ENCODE results near the gene PKN1. TPM values are rescaled to one million over a fixed set of nuclear protein-coding genes. Genes with fewer than 3 reads are reported as not detected.

Gene PKN1
- total and polyA plus RNA-seq, 10 of the 15 experiments (the other 5 are each of a cell fraction or from before 2014, with no cell fraction given) = 1.0 to 189 (median 52.7) TPM

- ChIA-PET CTCF (interaction anchor here (1.0 to 1.3 kb wide), 2 partner anchors 13 to 45 kb away, joined by 3 to 4 read pairs; no protein-coding TSS in a partner anchor), POLR2A (interaction anchor here (1.1 kb wide), 1 partner anchor 13 kb away, joined by 3 read pairs; no protein-coding TSS in a partner anchor), RAD21 (ENCODE audit: unreplicated experiment) (no interaction called here), SMC1A (ENCODE audit: uncharacterized antibody, unreplicated experiment) (no interaction called here)
- no peaks in the 10 kb centered on the region for H3K27me3 ChIP-seq (replicated peaks in 1 of 2; ENCODE audit: control insufficient read depth in 2 of 2, insufficient read depth in 2 of 2, low read length in 1 of 2)
- 86% methylated on average over 4 of the region's 5 CpGs for WGBS (ENCODE audit: insufficient coverage, insufficient replicate concordance, low lambda C conversion rate, missing lambda C conversion rate)
- FAIRE-seq (no peak), ATAC-seq (no peak), DNase-seq (ENCODE audit: low read depth, low spot score) (no peak)
- H3K9me3 ChIP-seq (replicated peaks; ENCODE audit: control insufficient read depth, insufficient read depth, low read length) = no peaks in the 10 kb centered on the region
- intact Hi-C loops (cut with micrococcal nuclease; ENCODE audit: unreplicated experiment) = no loop called here
- H3K9ac ChIP-seq (ENCODE audit: control insufficient read depth, insufficient read depth, low read length) = no peak overlapping the region
- no peak overlapping the region for H3K27ac ChIP-seq (ENCODE audit: control insufficient read depth, insufficient read depth)
- H2AFZ ChIP-seq (ENCODE audit: control insufficient read depth, low read depth, low read length) = no peak overlapping the region
- TF ChIP-seq, protein P1, sequence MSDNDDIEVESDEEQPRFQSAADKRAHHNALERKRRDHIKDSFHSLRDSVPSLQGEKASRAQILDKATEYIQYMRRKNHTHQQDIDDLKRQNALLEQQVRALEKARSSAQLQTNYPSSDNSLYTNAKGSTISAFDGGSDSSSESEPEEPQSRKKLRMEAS (IDR thresholded peaks at IDR 0.05; ENCODE audit: low read depth, low read length) = no peak
- no peak for TF ChIP-seq TCF7 (IDR thresholded peaks at IDR 0.05; ENCODE audit: borderline replicate concordance)
- no peak for TF ChIP-seq JUND (IDR thresholded peaks at IDR 0.05; ENCODE audit: low read depth, low read length)
- no peak for TF ChIP-seq IRF4 (IDR thresholded peaks at IDR 0.05; ENCODE audit: low read depth, low read length)
- no peaks in the 10 kb centered on the region for H4K20me1 ChIP-seq (ENCODE audit: control insufficient read depth, insufficient read depth)
- BruUV-seq (replicated peaks) = TSS peak; percentile 23
- no peak overlapping the region for H3K4me2 ChIP-seq (ENCODE audit: control insufficient read depth, insufficient read depth)
- no peaks in the 10 kb centered on the region for H3K4me1 ChIP-seq (ENCODE audit: control insufficient read depth, insufficient read depth, low read length)
- H3K4me3 ChIP-seq = no peak overlapping the region
- no peaks in the 10 kb centered on the region for H3K79me2 ChIP-seq (ENCODE audit: control insufficient read depth, insufficient read depth, low read length)
- in situ Hi-C loops (cut with MboI) = no loop called here
- H3K36me3 ChIP-seq (ENCODE audit: control insufficient read depth in 2 of 2, insufficient read depth in 2 of 2, low read length in 1 of 2) = peaks cover 24 to 28% of the 10 kb centered on the region in 2 experiments; a peak in 3 of 4 replicates
Measured at GRCh38 chr19:14393329-14393728, 39.8 kb upstream of the PKN1 start.

DNA sequence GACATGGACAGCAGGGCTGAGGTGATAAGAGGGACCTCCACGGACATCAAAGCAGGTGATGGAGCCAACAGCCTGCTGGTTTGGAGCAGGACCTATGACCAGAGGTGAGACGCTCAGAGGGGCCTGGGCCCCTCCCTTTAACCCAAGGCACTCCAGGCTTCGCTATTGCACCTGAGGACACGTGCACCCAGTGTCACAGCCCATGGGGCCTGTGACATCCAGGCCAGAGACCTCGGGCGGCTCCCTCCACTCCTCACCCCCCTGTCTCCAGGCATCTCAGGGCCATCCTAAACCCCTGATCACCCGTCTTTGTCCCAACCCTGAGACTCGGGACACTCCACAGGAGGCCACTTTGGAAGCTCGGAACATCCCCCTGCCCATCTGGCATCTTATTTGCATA is 38.9 kb upstream of the PKN1 start:
- no peak; the same call in 2 of the 3 replicates for ATAC-seq
- TF ChIP-seq, protein P2, sequence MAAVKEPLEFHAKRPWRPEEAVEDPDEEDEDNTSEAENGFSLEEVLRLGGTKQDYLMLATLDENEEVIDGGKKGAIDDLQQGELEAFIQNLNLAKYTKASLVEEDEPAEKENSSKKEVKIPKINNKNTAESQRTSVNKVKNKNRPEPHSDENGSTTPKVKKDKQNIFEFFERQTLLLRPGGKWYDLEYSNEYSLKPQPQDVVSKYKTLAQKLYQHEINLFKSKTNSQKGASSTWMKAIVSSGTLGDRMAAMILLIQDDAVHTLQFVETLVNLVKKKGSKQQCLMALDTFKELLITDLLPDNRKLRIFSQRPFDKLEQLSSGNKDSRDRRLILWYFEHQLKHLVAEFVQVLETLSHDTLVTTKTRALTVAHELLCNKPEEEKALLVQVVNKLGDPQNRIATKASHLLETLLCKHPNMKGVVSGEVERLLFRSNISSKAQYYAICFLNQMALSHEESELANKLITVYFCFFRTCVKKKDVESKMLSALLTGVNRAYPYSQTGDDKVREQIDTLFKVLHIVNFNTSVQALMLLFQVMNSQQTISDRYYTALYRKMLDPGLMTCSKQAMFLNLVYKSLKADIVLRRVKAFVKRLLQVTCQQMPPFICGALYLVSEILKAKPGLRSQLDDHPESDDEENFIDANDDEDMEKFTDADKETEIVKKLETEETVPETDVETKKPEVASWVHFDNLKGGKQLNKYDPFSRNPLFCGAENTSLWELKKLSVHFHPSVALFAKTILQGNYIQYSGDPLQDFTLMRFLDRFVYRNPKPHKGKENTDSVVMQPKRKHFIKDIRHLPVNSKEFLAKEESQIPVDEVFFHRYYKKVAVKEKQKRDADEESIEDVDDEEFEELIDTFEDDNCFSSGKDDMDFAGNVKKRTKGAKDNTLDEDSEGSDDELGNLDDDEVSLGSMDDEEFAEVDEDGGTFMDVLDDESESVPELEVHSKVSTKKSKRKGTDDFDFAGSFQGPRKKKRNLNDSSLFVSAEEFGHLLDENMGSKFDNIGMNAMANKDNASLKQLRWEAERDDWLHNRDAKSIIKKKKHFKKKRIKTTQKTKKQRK (IDR thresholded peaks at IDR 0.05; ENCODE audit: low read depth, low read length) = no peak
- TF ChIP-seq MYB (IDR thresholded peaks at IDR 0.05; ENCODE audit: borderline replicate concordance, low read depth, low read length) (no peak), RAD51 (IDR thresholded peaks at IDR 0.05) (no peak), ZNF384 (IDR thresholded peaks at IDR 0.05; ENCODE audit: borderline replicate concordance, low read depth, low read length) (no peak), FOS (IDR thresholded peaks at IDR 0.05; ENCODE audit: borderline replicate concordance, extremely low read depth, insufficient read length) (no peak), PAX5 (IDR thresholded peaks at IDR 0.05; ENCODE audit: borderline replicate concordance, low read depth, low read length) (no peak)
- TF ChIP-seq, protein P3, sequence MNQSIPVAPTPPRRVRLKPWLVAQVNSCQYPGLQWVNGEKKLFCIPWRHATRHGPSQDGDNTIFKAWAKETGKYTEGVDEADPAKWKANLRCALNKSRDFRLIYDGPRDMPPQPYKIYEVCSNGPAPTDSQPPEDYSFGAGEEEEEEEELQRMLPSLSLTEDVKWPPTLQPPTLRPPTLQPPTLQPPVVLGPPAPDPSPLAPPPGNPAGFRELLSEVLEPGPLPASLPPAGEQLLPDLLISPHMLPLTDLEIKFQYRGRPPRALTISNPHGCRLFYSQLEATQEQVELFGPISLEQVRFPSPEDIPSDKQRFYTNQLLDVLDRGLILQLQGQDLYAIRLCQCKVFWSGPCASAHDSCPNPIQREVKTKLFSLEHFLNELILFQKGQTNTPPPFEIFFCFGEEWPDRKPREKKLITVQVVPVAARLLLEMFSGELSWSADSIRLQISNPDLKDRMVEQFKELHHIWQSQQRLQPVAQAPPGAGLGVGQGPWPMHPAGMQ (IDR thresholded peaks at IDR 0.05; ENCODE audit: borderline replicate concordance) = no peak

More for the DNA sequence above, 38.9 kb upstream of the PKN1 start:
- FAIRE-seq (no peak), DNase-seq (ENCODE audit: low read depth, low spot score) (no peak)
- ChIA-PET SMC1A (ENCODE audit: uncharacterized antibody, unreplicated experiment) (no interaction called here), POLR2A (interaction anchor here (1.1 kb wide), 1 partner anchor 14 kb away, joined by 3 read pairs; no protein-coding TSS in a partner anchor), CTCF (no interaction called here), RAD21 (ENCODE audit: unreplicated experiment) (no interaction called here)
- Histone ChIP-seq H2AFZ (ENCODE audit: control insufficient read depth, low read depth, low read length) (no peak overlapping the region), H3K9me3 (replicated peaks; ENCODE audit: control insufficient read depth, insufficient read depth, low read length) (no peaks in the 10 kb centered on the region), H3K9ac (ENCODE audit: control insufficient read depth, insufficient read depth, low read length) (no peak overlapping the region), H3K27ac (ENCODE audit: control insufficient read depth, insufficient read depth) (no peak overlapping the region), H4K20me1 (ENCODE audit: control insufficient read depth, insufficient read depth) (no peaks in the 10 kb centered on the region), H3K4me3 (no peak overlapping the region), H3K4me1 (ENCODE audit: control insufficient read depth, insufficient read depth, low read length) (no peaks in the 10 kb centered on the region), H3K36me3 (ENCODE audit: control insufficient read depth in 2 of 2, insufficient read depth in 2 of 2, low read length in 1 of 2) (peaks cover 24 to 27% of the 10 kb centered on the region in 2 experiments; a peak in 3 of 4 replicates), H3K4me2 (ENCODE audit: control insufficient read depth, insufficient read depth) (no peak overlapping the region), H3K27me3 (replicated peaks in 1 of 2; ENCODE audit: control insufficient read depth in 2 of 2, insufficient read depth in 2 of 2, low read length in 1 of 2) (no peaks in the 10 kb centered on the region), H3K79me2 (ENCODE audit: control insufficient read depth, insufficient read depth, low read length) (no peaks in the 10 kb centered on the region)
- in situ Hi-C loops (cut with MboI) (no loop called here), intact Hi-C loops (cut with micrococcal nuclease; ENCODE audit: unreplicated experiment) (no loop called here)
- no TSS peak for BruUV-seq (replicated peaks)
- 94% methylated on average over 9 of the region's 9 CpGs for WGBS (ENCODE audit: insufficient coverage, insufficient replicate concordance, low lambda C conversion rate, missing lambda C conversion rate)

Data from GM12878 (cell line).